ENCODE measurements around the gene NMNAT3.

DNA sequence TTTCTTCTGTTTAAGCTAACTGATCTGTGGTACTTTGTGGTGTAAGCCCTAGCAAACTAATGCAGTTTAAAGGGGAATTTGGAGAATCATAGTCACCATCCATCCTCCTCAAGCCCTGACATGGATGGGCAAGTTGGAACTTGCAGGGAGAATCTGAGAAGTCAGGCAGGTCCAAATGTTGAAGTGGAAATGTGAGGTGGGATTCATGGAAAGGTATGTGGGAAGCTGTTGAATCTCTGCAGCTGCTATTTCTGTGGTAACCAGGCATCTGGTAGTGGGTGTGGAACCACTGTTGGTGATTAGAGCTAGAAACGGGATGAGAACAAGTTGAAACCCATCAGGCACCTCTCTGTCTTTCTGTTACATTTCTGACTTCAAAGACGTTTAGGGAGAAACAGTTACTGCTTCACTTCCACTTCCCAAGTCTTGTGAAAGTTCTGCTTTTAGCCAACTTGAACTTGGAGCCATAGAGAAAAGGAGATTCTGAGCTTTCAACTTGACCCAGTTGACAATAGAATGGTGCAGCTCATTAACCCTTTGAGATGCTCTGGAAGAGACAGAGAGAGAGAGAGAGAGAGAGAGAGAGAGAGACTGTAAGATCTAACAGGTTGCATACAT is 38.1 kb upstream of the NMNAT3 start:
- TF ChIP-seq, protein P1, sequence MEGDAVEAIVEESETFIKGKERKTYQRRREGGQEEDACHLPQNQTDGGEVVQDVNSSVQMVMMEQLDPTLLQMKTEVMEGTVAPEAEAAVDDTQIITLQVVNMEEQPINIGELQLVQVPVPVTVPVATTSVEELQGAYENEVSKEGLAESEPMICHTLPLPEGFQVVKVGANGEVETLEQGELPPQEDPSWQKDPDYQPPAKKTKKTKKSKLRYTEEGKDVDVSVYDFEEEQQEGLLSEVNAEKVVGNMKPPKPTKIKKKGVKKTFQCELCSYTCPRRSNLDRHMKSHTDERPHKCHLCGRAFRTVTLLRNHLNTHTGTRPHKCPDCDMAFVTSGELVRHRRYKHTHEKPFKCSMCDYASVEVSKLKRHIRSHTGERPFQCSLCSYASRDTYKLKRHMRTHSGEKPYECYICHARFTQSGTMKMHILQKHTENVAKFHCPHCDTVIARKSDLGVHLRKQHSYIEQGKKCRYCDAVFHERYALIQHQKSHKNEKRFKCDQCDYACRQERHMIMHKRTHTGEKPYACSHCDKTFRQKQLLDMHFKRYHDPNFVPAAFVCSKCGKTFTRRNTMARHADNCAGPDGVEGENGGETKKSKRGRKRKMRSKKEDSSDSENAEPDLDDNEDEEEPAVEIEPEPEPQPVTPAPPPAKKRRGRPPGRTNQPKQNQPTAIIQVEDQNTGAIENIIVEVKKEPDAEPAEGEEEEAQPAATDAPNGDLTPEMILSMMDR (IDR thresholded peaks at IDR 0.05; ENCODE audit: low read depth, low read length): no peak
- TF ChIP-seq EZH2phosphoT487 (IDR thresholded peaks at IDR 0.05; ENCODE audit: low read depth): no peak

Data from OCI-LY3 (cell line).